SK-N-SH treated with all-trans-retinoic acid at 6 μM for 48 hours (cell line): ENCODE data around the gene LIPH.
A peak's percentile ranks its signal among the peaks of the same experiment; 100 is the strongest.

Source experiments
- ATAC-seq: fragments of 200-7000 bp; cut with Tn5 transposase; 3 replicates; pipeline ENCODE4 v1.9.1; 2020; ENCODE audit warnings: mild to moderate bottlenecking, moderate library complexity
- BACH2 ChIP-seq: fragments of 250-450 bp; sonication (Bioruptor Pico); IDR thresholded peaks from 2 replicates; pipeline ENCODE4 v1.9.0; 2021; ENCODE audit warnings: mild to moderate bottlenecking, borderline replicate concordance
- CSDC2 ChIP-seq: fragments of 250-450 bp; sonication (Bioruptor Pico); IDR thresholded peaks from 2 replicates; pipeline ENCODE4 v1.5.0; 2020; ENCODE audit warnings: mild to moderate bottlenecking, moderate library complexity
- ESRRG ChIP-seq: fragments of 250-450 bp; sonication (Bioruptor Pico); IDR thresholded peaks from 2 replicates; pipeline ENCODE4 v1.6.1; 2021; ENCODE audit warnings: mild to moderate bottlenecking
- ISL1 ChIP-seq: fragments of 250-450 bp; sonication (Bioruptor Pico); IDR thresholded peaks from 2 replicates; pipeline ENCODE4 v2.1.2; 2022; ENCODE audit warnings: mild to moderate bottlenecking, moderate library complexity
- OSR1 ChIP-seq: fragments of 250-450 bp; sonication (Bioruptor Pico); IDR thresholded peaks from 2 replicates; pipeline ENCODE4 v1.8.0; 2022; ENCODE audit warnings: moderate library complexity, mild to moderate bottlenecking, inconsistent platforms
- POU6F1 ChIP-seq: fragments of 250-450 bp; sonication (Bioruptor Pico); IDR thresholded peaks from 2 replicates; pipeline ENCODE4 v1.8.0; 2021; ENCODE audit warnings: low read depth, mild to moderate bottlenecking, moderate library complexity, borderline replicate concordance
- PPARA ChIP-seq: fragments of 250-450 bp; sonication (Bioruptor Pico); IDR thresholded peaks from 2 replicates; pipeline ENCODE4 v1.5.0; 2020; ENCODE audit warnings: mild to moderate bottlenecking, borderline replicate concordance
- RARB ChIP-seq: fragments of 250-450 bp; sonication (Bioruptor Pico); IDR thresholded peaks from 2 replicates; pipeline ENCODE4 v1.8.0; 2021; ENCODE audit warnings: mild to moderate bottlenecking, moderate library complexity
- ZC3H10 ChIP-seq: fragments of 250-450 bp; sonication (Bioruptor Pico); IDR thresholded peaks from 2 replicates; pipeline ENCODE4 v1.5.1; 2021; ENCODE audit warnings: mild to moderate bottlenecking, moderate library complexity
- ZFP3 ChIP-seq: fragments of 250-450 bp; sonication (Bioruptor Pico); IDR thresholded peaks from 2 replicates; pipeline ENCODE4 v1.5.0; 2020; ENCODE audit warnings: mild to moderate bottlenecking, moderate library complexity
- ZFP30 ChIP-seq: fragments of 450-650 bp; formaldehyde crosslinking; IDR thresholded peaks from 2 replicates; pipeline ENCODE4 v1.5.0; 2022; ENCODE audit warnings: mild to moderate bottlenecking, moderate library complexity
- ZNF565 ChIP-seq: fragments of 450-650 bp; formaldehyde crosslinking; conservative IDR thresholded peaks from 2 replicates; pipeline ENCODE4 v1.5.0; 2020; ENCODE audit warnings: low read depth, mild to moderate bottlenecking, moderate library complexity
- ZNF8 ChIP-seq: fragments of 450-650 bp; formaldehyde crosslinking; IDR thresholded peaks from 2 replicates; pipeline ENCODE4 v1.5.0; 2020; ENCODE audit warnings: mild to moderate bottlenecking, moderate library complexity
- TF ChIP-seq, protein P1 (sequence below): fragments of 250-450 bp; sonication (Bioruptor Pico); IDR thresholded peaks from 2 replicates; pipeline ENCODE4 v1.8.0; 2020; ENCODE audit warnings: mild to moderate bottlenecking, moderate library complexity, borderline replicate concordance
- TF ChIP-seq, protein P2 (sequence below): fragments of 250-450 bp; sonication (Bioruptor Pico); IDR thresholded peaks from 2 replicates; pipeline ENCODE4 v1.5.1; 2021; ENCODE audit warnings: mild to moderate bottlenecking, moderate library complexity
- TF ChIP-seq, protein P3 (sequence below): fragments of 250-450 bp; sonication (Bioruptor Pico); IDR thresholded peaks from 2 replicates; pipeline ENCODE4 v1.5.0; 2020; ENCODE audit warnings: mild to moderate bottlenecking, moderate library complexity

Gene LIPH

GRCh38 chr3:185498503-185499396 is 53.6 kb downstream of the LIPH start, which contains the start of gene TMEM41A:
Gene TMEM41A (minus strand): TSS chr3:185499035. CDS start chr3:185498961, 74 bp downstream.
- peak; percentile 98 for ATAC-seq
- 0 out of 2 replicates have a peak, but pooled peaks have one; percentile 41 for TF ChIP-seq POU6F1 (CRISPR knock-in tag)
- no peak for TF ChIP-seq ZC3H10 (CRISPR knock-in tag)
- TF ChIP-seq, protein P1, sequence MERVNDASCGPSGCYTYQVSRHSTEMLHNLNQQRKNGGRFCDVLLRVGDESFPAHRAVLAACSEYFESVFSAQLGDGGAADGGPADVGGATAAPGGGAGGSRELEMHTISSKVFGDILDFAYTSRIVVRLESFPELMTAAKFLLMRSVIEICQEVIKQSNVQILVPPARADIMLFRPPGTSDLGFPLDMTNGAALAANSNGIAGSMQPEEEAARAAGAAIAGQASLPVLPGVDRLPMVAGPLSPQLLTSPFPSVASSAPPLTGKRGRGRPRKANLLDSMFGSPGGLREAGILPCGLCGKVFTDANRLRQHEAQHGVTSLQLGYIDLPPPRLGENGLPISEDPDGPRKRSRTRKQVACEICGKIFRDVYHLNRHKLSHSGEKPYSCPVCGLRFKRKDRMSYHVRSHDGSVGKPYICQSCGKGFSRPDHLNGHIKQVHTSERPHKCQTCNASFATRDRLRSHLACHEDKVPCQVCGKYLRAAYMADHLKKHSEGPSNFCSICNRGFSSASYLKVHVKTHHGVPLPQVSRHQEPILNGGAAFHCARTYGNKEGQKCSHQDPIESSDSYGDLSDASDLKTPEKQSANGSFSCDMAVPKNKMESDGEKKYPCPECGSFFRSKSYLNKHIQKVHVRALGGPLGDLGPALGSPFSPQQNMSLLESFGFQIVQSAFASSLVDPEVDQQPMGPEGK (CRISPR knock-in tag) = peak; percentile 39; the same call in 1 of the 2 replicates
- 0 out of 2 replicates have a peak, but pooled peaks have one; percentile 67 for TF ChIP-seq ZNF565
- TF ChIP-seq, protein P2, sequence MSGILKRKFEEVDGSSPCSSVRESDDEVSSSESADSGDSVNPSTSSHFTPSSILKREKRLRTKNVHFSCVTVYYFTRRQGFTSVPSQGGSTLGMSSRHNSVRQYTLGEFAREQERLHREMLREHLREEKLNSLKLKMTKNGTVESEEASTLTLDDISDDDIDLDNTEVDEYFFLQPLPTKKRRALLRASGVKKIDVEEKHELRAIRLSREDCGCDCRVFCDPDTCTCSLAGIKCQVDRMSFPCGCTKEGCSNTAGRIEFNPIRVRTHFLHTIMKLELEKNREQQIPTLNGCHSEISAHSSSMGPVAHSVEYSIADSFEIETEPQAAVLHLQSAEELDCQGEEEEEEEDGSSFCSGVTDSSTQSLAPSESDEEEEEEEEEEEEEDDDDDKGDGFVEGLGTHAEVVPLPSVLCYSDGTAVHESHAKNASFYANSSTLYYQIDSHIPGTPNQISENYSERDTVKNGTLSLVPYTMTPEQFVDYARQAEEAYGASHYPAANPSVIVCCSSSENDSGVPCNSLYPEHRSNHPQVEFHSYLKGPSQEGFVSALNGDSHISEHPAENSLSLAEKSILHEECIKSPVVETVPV (CRISPR knock-in tag) = no peak
- TF ChIP-seq BACH2 (CRISPR knock-in tag) = no peak
- TF ChIP-seq ISL1 (CRISPR knock-in tag) = no peak
- 0 out of 2 replicates have a peak, but pooled peaks have one; percentile 11 for TF ChIP-seq ZNF8 (CRISPR knock-in tag)
- no peak for TF ChIP-seq CSDC2 (CRISPR knock-in tag)
- TF ChIP-seq, protein P3, sequence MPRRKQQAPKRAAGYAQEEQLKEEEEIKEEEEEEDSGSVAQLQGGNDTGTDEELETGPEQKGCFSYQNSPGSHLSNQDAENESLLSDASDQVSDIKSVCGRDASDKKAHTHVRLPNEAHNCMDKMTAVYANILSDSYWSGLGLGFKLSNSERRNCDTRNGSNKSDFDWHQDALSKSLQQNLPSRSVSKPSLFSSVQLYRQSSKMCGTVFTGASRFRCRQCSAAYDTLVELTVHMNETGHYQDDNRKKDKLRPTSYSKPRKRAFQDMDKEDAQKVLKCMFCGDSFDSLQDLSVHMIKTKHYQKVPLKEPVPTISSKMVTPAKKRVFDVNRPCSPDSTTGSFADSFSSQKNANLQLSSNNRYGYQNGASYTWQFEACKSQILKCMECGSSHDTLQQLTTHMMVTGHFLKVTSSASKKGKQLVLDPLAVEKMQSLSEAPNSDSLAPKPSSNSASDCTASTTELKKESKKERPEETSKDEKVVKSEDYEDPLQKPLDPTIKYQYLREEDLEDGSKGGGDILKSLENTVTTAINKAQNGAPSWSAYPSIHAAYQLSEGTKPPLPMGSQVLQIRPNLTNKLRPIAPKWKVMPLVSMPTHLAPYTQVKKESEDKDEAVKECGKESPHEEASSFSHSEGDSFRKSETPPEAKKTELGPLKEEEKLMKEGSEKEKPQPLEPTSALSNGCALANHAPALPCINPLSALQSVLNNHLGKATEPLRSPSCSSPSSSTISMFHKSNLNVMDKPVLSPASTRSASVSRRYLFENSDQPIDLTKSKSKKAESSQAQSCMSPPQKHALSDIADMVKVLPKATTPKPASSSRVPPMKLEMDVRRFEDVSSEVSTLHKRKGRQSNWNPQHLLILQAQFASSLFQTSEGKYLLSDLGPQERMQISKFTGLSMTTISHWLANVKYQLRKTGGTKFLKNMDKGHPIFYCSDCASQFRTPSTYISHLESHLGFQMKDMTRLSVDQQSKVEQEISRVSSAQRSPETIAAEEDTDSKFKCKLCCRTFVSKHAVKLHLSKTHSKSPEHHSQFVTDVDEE (CRISPR knock-in tag) = no peak; the same call in 1 of the 2 replicates
- TF ChIP-seq ESRRG (CRISPR knock-in tag) = no peak
- TF ChIP-seq ZFP30 (CRISPR knock-in tag) = no peak
- TF ChIP-seq PPARA (CRISPR knock-in tag) = no peak
- no peak for TF ChIP-seq ZFP3 (CRISPR knock-in tag)
- TF ChIP-seq RARB (CRISPR knock-in tag) = no peak
- no peak for TF ChIP-seq OSR1 (CRISPR knock-in tag)
- TF ChIP-seq, all 23 proteins: peak for 4

DNA sequence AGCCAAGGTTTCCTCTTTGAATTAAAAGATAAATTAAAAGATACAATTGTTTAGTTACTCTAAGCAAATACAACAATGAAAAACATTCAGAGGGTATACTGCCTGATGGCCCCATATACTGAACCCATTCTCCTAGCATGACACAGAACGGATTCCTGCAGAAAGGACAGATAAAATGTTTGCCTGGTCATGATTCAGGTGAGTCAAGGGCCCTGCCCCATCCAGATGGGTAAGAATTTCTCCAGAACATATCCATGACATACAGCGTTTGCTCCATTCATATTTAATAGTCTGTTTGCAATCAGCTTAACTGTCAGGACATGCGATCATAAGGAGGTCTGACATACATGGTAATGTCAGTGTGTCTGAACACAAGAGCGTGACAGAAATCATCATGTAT is 62.1 kb downstream of the LIPH start:
- ATAC-seq = no peak
- TF ChIP-seq, protein P3 (CRISPR knock-in tag) = no peak
- TF ChIP-seq OSR1 (CRISPR knock-in tag) (no peak), ZNF8 (CRISPR knock-in tag) (no peak), ZFP3 (CRISPR knock-in tag) (no peak)
- TF ChIP-seq, protein P1 (CRISPR knock-in tag) = no peak
